IMR-90 (cell line): ENCODE measurements around the gene CHSY3. TPM values are rescaled to one million over a fixed set of nuclear protein-coding genes. Genes with fewer than 3 reads are reported as not detected.

Experiments
- ATAC-seq: fragments of 200-7000 bp; cut with Tn5 transposase; 2 replicates; pipeline ENCODE4 v1.9.1; 2020; ENCODE audit warnings: low read depth, mild to moderate bottlenecking, moderate library complexity
- BruUV-seq: library from RNA; stranded (reverse); fragments of 400-500 nt; replicated peaks from 2 replicates; lab custom pipeline; 2021; lab: Mats Ljungman, UMichigan
- CTCF ChIA-PET: fragments of 300-600 bp; formaldehyde crosslinking; extraction: SDS; loops from one replicate; lab custom pipeline; 2021; ENCODE audit warnings: antibody characterized with exemption; lab: Yijun Ruan, JAX
- POLR2A ChIA-PET: fragments of 300-600 bp; sonication (Branson Sonifier 250); formaldehyde crosslinking; loops from one replicate; lab custom pipeline; 2022; ENCODE audit warnings: antibody characterized with exemption; ENCODE audit not compliant: unreplicated experiment; lab: Charles Lee
- DNase-seq: peaks from one replicate; pipeline ENCODE4 v3.0.0; 2013
- H2AFZ ChIP-seq: replicated peaks from 2 replicates; pipeline ENCODE3; 2013; ENCODE audit warnings: low read length, mild to moderate bottlenecking; ENCODE audit not compliant: poor library complexity
- H2AK5ac ChIP-seq: 2 replicates; pipeline ENCODE4 v1.6.1; 2013; ENCODE audit warnings: low read depth, low read length, inconsistent platforms
- H2AK9ac ChIP-seq: replicated peaks from 2 replicates; pipeline ENCODE3; 2013; ENCODE audit warnings: mild to moderate bottlenecking, low read depth, low read length, moderate library complexity; ENCODE audit not compliant: poor library complexity
- H2BK120ac ChIP-seq: 2 replicates; pipeline ENCODE4 v1.6.1; 2013; ENCODE audit warnings: low read depth, low read length, inconsistent platforms
- H2BK15ac ChIP-seq: 3 replicates; pipeline ENCODE4 v1.6.1; 2013; ENCODE audit warnings: low read depth, low read length, inconsistent platforms
- H2BK20ac ChIP-seq: 2 replicates; pipeline ENCODE4 v1.6.1; 2013; ENCODE audit warnings: low read depth, mild to moderate bottlenecking, inconsistent platforms, low read length, moderate library complexity
- H2BK5ac ChIP-seq: 2 replicates; pipeline ENCODE4 v1.6.1; 2013; ENCODE audit warnings: mild to moderate bottlenecking, low read depth, low read length, inconsistent platforms; ENCODE audit not compliant: poor library complexity, severe bottlenecking
- H3K14ac ChIP-seq: replicated peaks from 2 replicates; pipeline ENCODE4 v1.6.1; 2013; ENCODE audit warnings: low read depth, low read length, inconsistent platforms
- H3K18ac ChIP-seq: 2 replicates; pipeline ENCODE4 v1.6.1; 2013; ENCODE audit warnings: low read depth, low read length, control low read depth
- H3K23ac ChIP-seq: 2 replicates; pipeline ENCODE4 v1.6.1; 2013; ENCODE audit warnings: low read depth, low read length, inconsistent platforms
- H3K27ac ChIP-seq: 2 replicates; pipeline ENCODE4 v1.5.1; 2013; ENCODE audit warnings: mild to moderate bottlenecking, control low read depth, low read length; ENCODE audit not compliant: insufficient read depth
- H3K27me3 ChIP-seq: 2 replicates; pipeline ENCODE4 v1.6.1; 2013; ENCODE audit warnings: low read length; ENCODE audit not compliant: control insufficient read depth, insufficient read depth
- H3K36me3 ChIP-seq: 2 replicates; pipeline ENCODE4 v1.6.1; 2013; ENCODE audit warnings: low read length, mixed read lengths; ENCODE audit not compliant: control insufficient read depth, insufficient read depth
- H3K4ac ChIP-seq: 2 replicates; pipeline ENCODE4 v1.6.1; 2013; ENCODE audit warnings: low read depth, low read length, inconsistent platforms
- H3K4me1 ChIP-seq: 2 replicates; pipeline ENCODE4 v1.6.1; 2013; ENCODE audit warnings: low read length, mixed read lengths; ENCODE audit not compliant: control insufficient read depth, insufficient read depth
- H3K4me2 ChIP-seq: 2 replicates; pipeline ENCODE4 v1.6.1; 2013; ENCODE audit warnings: low read depth, mild to moderate bottlenecking, control low read depth, low read length, moderate library complexity
- H3K4me3 ChIP-seq: 2 replicates; pipeline ENCODE4 v1.5.1; 2013; ENCODE audit warnings: low read depth, mild to moderate bottlenecking, control low read depth, low read length, moderate library complexity; ENCODE audit not compliant: insufficient read depth
- H3K56ac ChIP-seq: 2 replicates; pipeline ENCODE4 v1.6.1; 2013; ENCODE audit warnings: low read length, inconsistent platforms; ENCODE audit not compliant: insufficient read depth; ENCODE audit errors: extremely low read depth
- H3K79me1 ChIP-seq, 2 experiments: 2 replicates each; pipeline ENCODE4 v1.6.1; 2013; ENCODE audit warnings: low read length in 2 of 2, inconsistent platforms in 1 of 2, low read depth in 1 of 2
- H3K9ac ChIP-seq: 2 replicates; pipeline ENCODE4 v1.6.1; 2013; ENCODE audit warnings: low read depth, low read length, control low read depth
- H3K9me1 ChIP-seq: 2 replicates; pipeline ENCODE4 v1.6.1; 2013; ENCODE audit warnings: low read length, inconsistent platforms; ENCODE audit not compliant: insufficient read depth
- H3K9me3 ChIP-seq: 2 replicates; pipeline ENCODE4 v1.6.1; 2013; ENCODE audit warnings: low read length; ENCODE audit not compliant: control insufficient read depth, insufficient read depth
- H4K20me1 ChIP-seq: 2 replicates; pipeline ENCODE4 v1.6.1; 2013; ENCODE audit warnings: low read length, inconsistent platforms; ENCODE audit not compliant: insufficient read depth
- H4K5ac ChIP-seq: 2 replicates; pipeline ENCODE4 v1.6.1; 2013; ENCODE audit warnings: mild to moderate bottlenecking, low read depth, low read length, control low read depth
- H4K8ac ChIP-seq, 2 experiments: 2 replicates each; pipeline ENCODE4 v1.6.1; 2013; ENCODE audit warnings: low read depth in 2 of 2, low read length in 2 of 2, control low read depth in 1 of 2, inconsistent platforms in 1 of 2
- H4K91ac ChIP-seq: 2 replicates; pipeline ENCODE4 v1.6.1; 2013; ENCODE audit warnings: low read depth, low read length, inconsistent platforms; ENCODE audit not compliant: insufficient read depth
- BHLHE40 ChIP-seq: fragments of 150-350 bp; IDR thresholded peaks from 2 replicates; pipeline ENCODE4 v1.6.1; 2016; ENCODE audit warnings: mild to moderate bottlenecking, low read depth, low read length
- CEBPB ChIP-seq: IDR thresholded peaks from 2 replicates; pipeline ENCODE4 v1.6.1; 2012; ENCODE audit warnings: low read depth, low read length, improper control_type of control experiment
- CHD1 ChIP-seq: IDR thresholded peaks from 2 replicates; pipeline ENCODE4 v1.6.1; 2012; ENCODE audit warnings: low read depth, low read length, improper control_type of control experiment
- FOS ChIP-seq: fragments of 150-350 bp; IDR thresholded peaks from 2 replicates; pipeline ENCODE4 v1.6.1; 2016; ENCODE audit warnings: low read depth, low read length
- MAFK ChIP-seq: IDR thresholded peaks from 2 replicates; pipeline ENCODE4 v1.6.1; 2012; ENCODE audit warnings: low read depth, low read length, improper control_type of control experiment
- RFX5 ChIP-seq: IDR thresholded peaks from 2 replicates; pipeline ENCODE4 v1.8.0; 2012; ENCODE audit warnings: low read depth, mild to moderate bottlenecking, low read length, moderate library complexity
- WGBS, 2 experiments: methylation state at CpG; one replicate each; pipeline versions ENCODE4 v1.1.5 to v1.1.7; 2013; ENCODE audit warnings: missing lambda C conversion rate in 2 of 2; ENCODE audit not compliant: insufficient read length in 1 of 2; ENCODE audit errors: extremely low coverage in 2 of 2; 5-methylcytosine and 5-hydroxymethylcytosine counted together
- dilution Hi-C: fragments of 300-500 bp; cut with HindIII; formaldehyde crosslinking; loops from one replicate; pipeline ENCODE4 v1.14.3; 2018; ENCODE audit warnings: low sequenced_read_pairs; ENCODE audit not compliant: unreplicated experiment
- in situ Hi-C: fragments of 300-500 bp; cut with MboI; formaldehyde crosslinking; loops from 3 replicates; pipeline ENCODE4 v1.14.3; 2019; ENCODE audit warnings: low sequenced_read_pairs, inconsistent platforms, mixed read lengths
- intact Hi-C: fragments of 100-400 bp; cut with micrococcal nuclease; formaldehyde crosslinking; loops from 2 replicates; pipeline ENCODE4 v1.10.0; 2022
- polyA plus RNA-seq, 3 experiments: library from polyadenylated mRNA; depleted of rRNA; stranded (reverse); fragments of >200 nt; gene quantifications; 2 replicates each; pipeline ENCODE4 v1.2.3, GENCODE V29; 2012; ENCODE audit warnings: low replicate concordance in 1 of 3
- total RNA-seq: library from RNA; depleted of rRNA; stranded (reverse); fragments of >200 nt; gene quantifications from 2 replicates; pipeline ENCODE4 v1.2.3, GENCODE V29; 2012
- TF ChIP-seq, protein P1 (sequence below): fragments of 150-350 bp; IDR thresholded peaks from 2 replicates; pipeline ENCODE4 v1.6.1; 2016; ENCODE audit warnings: low read depth, mild to moderate bottlenecking, low read length, moderate library complexity, borderline replicate concordance
- TF ChIP-seq, protein P2 (sequence below): conservative IDR thresholded peaks from 2 replicates; pipeline ENCODE4 v1.5.1; 2012; ENCODE audit warnings: mild to moderate bottlenecking, low read depth, low read length, improper control_type of control experiment

The CHSY3 gene
- total and polyA plus RNA-seq, 2 of the 4 experiments (the other 2 are of a cell fraction) = 0.62 to 1.3 TPM

DNA sequence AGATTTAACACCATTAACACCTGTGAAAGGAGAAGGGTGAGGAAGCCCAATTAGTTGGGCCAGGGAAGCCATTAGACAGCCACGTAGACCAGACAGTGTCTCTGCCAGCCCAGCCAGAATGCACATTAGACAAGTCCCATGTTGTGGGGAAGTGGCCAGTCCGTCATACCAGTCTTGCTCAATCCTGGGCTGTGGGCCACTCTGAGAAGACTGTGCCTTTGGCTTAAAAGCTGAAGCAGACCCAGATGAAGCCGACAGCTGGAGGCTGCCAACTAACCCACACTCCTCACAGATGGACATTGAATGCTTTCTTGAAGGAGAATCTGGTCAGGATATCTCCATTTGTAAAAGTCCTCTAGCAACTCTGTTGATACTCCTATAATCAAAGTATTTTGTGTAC lies 128.5 kb downstream of the CHSY3 start:
- no peak overlapping the region for H3K14ac ChIP-seq
- H3K4ac ChIP-seq = no peak overlapping the region
- no peak overlapping the region for H4K5ac ChIP-seq
- no peak overlapping the region for H2AFZ ChIP-seq
- H2BK20ac ChIP-seq = no peak overlapping the region
- dilution Hi-C loops = no loop called here
- H3K27me3 ChIP-seq = no peaks in the 10 kb centered on the region
- no peak for TF ChIP-seq FOS
- TF ChIP-seq BHLHE40 = no peak
- no peak for TF ChIP-seq MAFK
- TF ChIP-seq, protein P1, sequence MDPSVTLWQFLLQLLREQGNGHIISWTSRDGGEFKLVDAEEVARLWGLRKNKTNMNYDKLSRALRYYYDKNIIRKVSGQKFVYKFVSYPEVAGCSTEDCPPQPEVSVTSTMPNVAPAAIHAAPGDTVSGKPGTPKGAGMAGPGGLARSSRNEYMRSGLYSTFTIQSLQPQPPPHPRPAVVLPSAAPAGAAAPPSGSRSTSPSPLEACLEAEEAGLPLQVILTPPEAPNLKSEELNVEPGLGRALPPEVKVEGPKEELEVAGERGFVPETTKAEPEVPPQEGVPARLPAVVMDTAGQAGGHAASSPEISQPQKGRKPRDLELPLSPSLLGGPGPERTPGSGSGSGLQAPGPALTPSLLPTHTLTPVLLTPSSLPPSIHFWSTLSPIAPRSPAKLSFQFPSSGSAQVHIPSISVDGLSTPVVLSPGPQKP = no peak
- no peak for TF ChIP-seq RFX5
- no peak for TF ChIP-seq CHD1
- TF ChIP-seq, protein P2, sequence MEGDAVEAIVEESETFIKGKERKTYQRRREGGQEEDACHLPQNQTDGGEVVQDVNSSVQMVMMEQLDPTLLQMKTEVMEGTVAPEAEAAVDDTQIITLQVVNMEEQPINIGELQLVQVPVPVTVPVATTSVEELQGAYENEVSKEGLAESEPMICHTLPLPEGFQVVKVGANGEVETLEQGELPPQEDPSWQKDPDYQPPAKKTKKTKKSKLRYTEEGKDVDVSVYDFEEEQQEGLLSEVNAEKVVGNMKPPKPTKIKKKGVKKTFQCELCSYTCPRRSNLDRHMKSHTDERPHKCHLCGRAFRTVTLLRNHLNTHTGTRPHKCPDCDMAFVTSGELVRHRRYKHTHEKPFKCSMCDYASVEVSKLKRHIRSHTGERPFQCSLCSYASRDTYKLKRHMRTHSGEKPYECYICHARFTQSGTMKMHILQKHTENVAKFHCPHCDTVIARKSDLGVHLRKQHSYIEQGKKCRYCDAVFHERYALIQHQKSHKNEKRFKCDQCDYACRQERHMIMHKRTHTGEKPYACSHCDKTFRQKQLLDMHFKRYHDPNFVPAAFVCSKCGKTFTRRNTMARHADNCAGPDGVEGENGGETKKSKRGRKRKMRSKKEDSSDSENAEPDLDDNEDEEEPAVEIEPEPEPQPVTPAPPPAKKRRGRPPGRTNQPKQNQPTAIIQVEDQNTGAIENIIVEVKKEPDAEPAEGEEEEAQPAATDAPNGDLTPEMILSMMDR = no peak
- TF ChIP-seq CEBPB = no peak
- no peak overlapping the region for H4K91ac ChIP-seq
- no peak overlapping the region for H3K4me3 ChIP-seq
- no peaks in the 10 kb centered on the region for H3K79me1 ChIP-seq
- no peak overlapping the region for H3K23ac ChIP-seq
- no TSS peak for BruUV-seq
- no peaks in the 10 kb centered on the region for H3K9me3 ChIP-seq
- no peaks in the 10 kb centered on the region for H4K20me1 ChIP-seq
- H3K56ac ChIP-seq = no peak overlapping the region
- ATAC-seq (no peak), DNase-seq (no peak)
- no peak overlapping the region for H3K4me2 ChIP-seq
- H2BK5ac ChIP-seq = no peak overlapping the region
- no peak overlapping the region for H4K8ac ChIP-seq
- intact Hi-C loops = no loop called here
- ChIA-PET POLR2A (no interaction called here), CTCF (no interaction called here)
- no peak overlapping the region for H2BK120ac ChIP-seq
- no peak overlapping the region for H2BK15ac ChIP-seq
- H3K18ac ChIP-seq = no peak overlapping the region
- no peaks in the 10 kb centered on the region for H3K36me3 ChIP-seq
- H3K9me1 ChIP-seq = no peaks in the 10 kb centered on the region
- no CpG with 5 or more reads among the region's 3 CpGs for WGBS, 2 experiments
- no peak overlapping the region for H3K27ac ChIP-seq
- no peak overlapping the region for H2AK9ac ChIP-seq
- in situ Hi-C loops = no loop called here
- H2AK5ac ChIP-seq = no peak overlapping the region
- no peaks in the 10 kb centered on the region for H3K4me1 ChIP-seq
- H3K9ac ChIP-seq = no peak overlapping the region
